Activated CD8-positive, alpha-beta memory T cell treated with anti-CD3 and anti-CD28 coated beads for 24 hours (primary cell): ENCODE data around the gene H2BK1.

Experiments
- DNase-seq: peaks from one replicate; pipeline ENCODE4 v3.0.0-alpha.2; 2020

H2BK1 gene

GRCh38 chr7:151175047-151175792, 35.1 kb downstream of the H2BK1 start:
- no peak for DNase-seq

DNA sequence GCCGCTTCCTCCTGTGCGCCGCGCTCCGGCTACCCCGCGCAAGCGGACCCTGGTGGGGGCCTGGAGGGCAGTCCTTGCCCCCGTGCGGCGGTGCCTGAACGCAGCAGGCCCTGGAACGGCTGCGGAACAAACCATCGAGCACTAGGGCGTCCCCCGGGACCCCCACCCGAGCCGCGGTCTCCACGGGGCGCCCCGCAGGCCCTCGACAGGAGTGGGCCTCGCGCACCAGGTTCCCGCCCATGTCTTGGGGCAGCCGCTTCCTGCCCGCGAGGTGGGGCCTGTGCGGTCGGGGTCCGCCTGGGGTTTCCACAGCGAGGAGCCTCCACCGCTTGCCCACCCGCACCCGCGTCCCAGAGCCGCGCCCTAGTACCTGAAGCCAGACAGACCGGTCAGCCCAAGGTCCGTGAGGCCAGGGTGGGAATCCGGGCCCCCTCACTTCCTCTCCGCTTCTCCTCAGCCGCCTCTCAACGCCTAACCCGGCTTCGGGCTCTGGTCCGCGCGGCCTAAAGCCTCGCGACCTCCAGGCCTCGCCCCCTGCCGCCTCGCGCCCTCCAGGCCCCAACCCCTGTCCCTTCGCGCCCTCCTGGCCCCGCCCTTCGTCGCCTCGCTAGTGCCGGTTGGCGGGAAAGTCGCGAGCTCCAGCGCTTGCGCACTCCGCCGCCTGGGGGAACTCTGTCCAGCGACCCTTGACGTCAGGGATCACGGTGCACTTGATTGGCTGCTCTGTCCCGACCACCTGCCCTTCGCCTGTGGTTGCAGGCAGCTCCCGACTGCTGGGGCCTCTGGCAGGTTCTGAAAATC, 35.8 kb downstream of the H2BK1 start:
- DNase-seq: peak; percentile 76

DNA sequence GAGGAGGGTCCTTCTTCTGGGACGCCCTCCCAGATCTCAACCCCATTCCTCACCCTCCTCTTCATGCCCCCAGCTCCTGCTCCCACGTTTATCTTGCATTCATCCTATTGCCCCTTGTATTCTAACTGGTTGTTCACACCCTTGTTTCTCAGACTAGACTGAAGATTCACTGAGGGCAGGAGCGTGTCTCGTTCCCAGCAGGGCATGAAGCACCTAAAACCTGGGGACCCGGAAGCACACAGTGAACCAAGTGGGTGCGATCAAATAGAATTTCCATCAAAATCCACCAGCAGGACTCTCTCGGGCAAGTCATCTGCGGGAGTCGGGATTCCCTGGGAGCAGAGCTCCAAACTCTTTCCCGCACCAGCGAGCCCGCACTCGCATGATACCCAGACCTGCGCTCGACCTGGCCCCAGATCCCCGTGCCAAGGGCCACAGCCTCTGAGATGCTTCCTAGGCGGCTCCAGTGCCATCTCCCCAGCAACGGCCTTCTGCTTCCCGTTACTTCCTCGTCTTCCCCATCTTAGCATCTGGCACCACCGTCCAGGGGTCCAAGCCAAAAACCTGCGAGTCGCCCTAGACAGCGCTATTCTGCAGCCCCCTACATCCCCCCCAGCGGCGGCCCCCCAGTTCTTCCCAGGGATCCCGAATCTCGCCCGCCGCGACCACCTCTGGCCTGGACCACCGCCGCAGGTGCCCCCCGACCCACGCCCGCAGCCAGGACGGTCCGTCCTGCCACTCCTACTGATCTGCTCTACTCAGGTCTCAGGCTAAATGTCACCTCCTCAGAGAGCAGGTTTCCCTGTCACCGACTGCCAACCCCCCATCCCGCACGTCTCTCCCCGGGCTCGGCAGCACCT, 36.7 kb downstream of the H2BK1 start:
- no peak for DNase-seq

DNA sequence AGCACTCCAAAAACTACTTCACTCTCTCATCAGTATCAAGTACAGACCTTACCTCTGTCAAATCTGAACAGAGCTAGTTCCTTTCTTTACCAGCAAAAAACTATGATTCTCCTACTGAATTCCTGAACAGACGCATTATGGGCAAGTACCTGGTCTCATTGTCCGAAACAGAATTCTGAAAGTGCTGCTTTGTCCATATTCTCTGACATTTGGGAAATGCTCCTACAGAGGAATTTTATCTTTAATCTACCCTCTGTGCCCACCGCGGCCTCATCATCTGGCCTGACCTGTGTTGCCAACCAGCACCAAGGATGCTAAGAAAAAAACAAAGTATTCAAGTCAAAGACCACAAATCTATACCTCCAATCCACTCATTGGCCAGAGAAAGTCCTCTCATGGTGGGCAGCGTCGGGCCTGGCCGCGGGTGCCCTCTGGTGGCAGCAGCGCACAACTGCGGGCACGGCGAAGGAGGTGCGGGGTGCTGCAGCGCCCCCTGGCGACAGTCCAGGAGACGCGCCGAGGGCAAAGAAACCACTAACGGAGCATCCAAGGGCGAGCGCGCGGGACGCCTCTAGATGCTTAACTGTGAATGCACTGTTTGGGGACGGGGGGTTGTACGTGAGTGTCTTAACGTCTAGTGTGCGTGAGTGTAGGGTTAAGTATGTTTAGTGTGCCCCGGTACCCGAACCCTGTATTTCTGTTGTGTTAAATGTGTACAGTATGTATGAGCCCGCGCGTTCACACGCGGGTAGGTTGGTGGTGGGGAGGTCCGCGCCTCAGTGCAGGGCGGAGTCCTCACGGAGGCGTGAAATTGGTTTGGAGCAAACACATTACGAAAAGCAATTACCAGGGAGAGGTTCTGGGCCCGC, 37.8 kb downstream of the H2BK1 start:
- peak; percentile 93 for DNase-seq

DNA sequence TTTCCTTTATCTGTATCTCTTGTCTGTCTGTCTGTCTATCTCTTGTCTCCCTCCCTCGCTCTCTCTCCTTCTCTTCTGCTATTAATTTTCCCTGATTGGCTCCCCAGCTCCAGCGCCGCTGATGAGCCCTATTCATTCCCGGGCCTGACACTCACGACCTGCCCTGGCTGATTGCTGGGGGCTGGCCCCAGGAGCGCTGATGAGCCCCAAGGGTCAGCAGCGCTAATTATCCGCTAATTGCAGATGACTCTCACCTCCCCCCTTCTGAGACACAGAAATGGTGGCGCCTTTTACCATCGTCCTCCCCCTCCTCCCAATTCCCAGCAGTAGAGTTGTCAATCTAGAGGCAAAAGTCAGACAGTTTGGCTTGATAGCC, 41.5 kb downstream of the H2BK1 start:
- no peak for DNase-seq

DNA sequence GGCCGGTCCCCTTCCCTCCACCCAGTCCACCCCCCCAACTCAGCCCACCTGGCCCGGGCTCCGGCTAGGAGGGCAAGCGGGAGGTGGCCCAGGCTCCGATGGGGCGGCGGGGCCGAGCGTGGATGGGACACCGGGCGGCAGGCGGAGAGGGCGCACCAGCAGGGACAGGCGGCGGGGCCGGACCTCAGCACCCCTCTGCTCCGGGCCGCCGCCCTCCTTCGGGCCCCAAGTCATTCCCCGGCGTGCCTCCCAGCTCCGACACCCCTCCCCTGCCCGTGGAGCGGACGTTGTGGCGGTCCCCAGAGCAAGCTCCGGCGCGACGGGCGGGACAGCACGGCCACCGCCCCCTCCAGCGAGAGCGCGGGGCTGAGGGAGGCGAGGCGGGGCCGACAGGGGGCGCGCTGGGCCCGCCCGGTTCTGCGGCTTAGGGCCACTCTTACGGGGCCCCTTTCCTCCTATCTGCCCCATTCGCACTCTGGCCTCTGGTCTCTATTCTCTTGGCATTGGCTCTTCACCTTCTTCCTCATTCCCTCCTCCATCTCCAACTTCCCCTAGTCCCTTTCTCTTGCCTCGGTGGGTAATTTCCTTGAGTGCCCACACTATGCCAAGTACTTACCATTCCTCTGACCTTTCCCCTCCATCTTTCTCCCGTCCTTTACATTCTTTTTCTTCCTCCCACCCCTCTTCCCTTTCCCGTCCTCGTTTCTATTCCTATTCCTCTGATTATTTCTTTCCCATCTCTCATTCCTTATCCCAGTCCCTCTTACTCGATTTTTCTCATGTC, 42.1 kb downstream of the H2BK1 start:
- DNase-seq: peak; percentile 84

DNA sequence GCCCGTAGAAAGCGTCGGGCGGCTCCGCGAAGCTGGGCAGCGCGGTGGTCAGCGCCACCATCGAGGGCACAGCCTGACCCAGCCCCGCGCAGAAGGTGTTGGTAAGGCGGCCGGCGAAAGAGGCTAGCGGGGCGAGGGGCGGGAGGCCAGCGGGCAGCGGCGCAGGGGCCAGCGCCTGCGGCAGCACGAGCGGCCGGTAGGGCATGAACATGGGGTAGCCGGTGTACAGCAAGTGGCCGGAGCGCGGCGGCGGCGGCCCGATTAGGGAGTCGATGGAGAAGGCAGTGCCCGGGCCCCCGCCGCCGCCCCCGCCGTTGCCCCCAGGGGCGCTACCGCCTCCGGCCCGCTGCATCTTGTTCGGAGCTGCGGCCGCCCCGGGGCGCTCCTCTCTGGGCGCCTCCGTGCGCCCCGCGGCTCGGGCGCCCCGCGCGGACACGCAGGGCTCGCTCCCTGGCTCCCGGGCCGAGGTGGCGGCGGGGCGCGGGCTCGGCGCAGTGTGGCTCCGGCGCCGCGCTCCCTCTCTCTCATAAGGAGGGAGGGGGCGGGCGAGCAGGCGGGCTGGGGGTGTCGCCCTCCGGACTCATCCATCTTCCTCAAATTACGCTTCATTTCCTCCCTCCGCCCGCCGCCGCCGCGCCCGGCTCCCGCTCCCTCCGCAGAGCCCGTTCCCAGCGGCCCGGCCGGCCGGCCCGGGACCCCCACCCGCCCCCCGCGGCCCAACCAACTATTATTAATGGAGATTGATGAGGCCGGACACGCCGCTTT, 42.9 kb downstream of the H2BK1 start, which contains the start of gene GBX1:
GBX1 (minus strand) TSS at position 498 of the 765 bp plus-strand sequence; CDS start at position 352, 146 bp downstream.
- DNase-seq: no peak

GRCh38 chr7:151166629-151167196, 43.6 kb downstream of the H2BK1 start:
- no peak for DNase-seq

DNA sequence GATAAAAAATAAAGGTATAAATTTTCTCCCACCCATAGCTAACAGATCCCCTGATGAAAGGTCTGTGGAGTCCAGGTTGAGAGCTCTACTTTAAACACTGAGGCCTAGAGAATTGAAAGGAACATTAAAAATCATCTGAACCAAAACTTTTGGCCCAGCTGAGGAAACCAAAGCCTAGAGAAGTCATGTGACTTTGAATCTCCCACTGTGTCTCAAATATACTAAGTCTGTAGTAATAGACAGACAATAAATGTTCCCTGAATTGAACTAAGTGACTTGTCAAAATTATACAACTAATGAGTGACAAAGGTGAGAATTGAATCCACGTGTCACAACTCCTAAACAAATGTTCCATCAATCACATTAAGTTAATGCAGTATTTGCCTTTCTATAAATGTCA, 48.5 kb downstream of the H2BK1 start:
- DNase-seq: no peak
